IMR-90 (cell line): ENCODE data around the gene ARMC9.

ENCODE experiments used
- CEBPB ChIP-seq: IDR thresholded peaks from 2 replicates; pipeline ENCODE4 v1.6.1; 2012; ENCODE audit warnings: low read depth, low read length, improper control_type of control experiment
- CTCF ChIP-seq: conservative IDR thresholded peaks from 2 replicates; pipeline ENCODE4 v1.5.1; 2012; ENCODE audit warnings: mild to moderate bottlenecking, low read depth, low read length, improper control_type of control experiment
- POLR2A ChIP-seq: IDR thresholded peaks from 2 replicates; pipeline ENCODE4 v1.6.1; 2012; ENCODE audit warnings: mild to moderate bottlenecking, low read depth, low read length
- RFX5 ChIP-seq: IDR thresholded peaks from 2 replicates; pipeline ENCODE4 v1.8.0; 2012; ENCODE audit warnings: low read depth, mild to moderate bottlenecking, low read length, moderate library complexity
- SMC3 ChIP-seq: fragments of 150-350 bp; IDR thresholded peaks from 2 replicates; pipeline ENCODE4 v1.6.1; 2016; ENCODE audit warnings: low read depth, mild to moderate bottlenecking, antibody characterized with exemption, low read length, moderate library complexity

- TF ChIP-seq CTCF, result no peak
- no peak for TF ChIP-seq POLR2A
- no peak for TF ChIP-seq RFX5
- no peak for TF ChIP-seq CEBPB
- no peak for TF ChIP-seq SMC3
These were observed 223.6 kb downstream of the ARMC9 start for GRCh38 chr2:231422056-231422455.
